Keratinocyte (primary cell): ENCODE data around the gene RBM25. TPM values are rescaled to one million over a fixed set of nuclear protein-coding genes. Genes with fewer than 3 reads are reported as not detected.
"Not testable (repeated sequence)": the region's sequence is repeated elsewhere in the genome, so short reads cannot be mapped to it uniquely, and the experiment has no call there.

Source experiments
- DNase-seq: peaks from one replicate; pipeline ENCODE4 v3.0.0-alpha.2; 2011; ENCODE audit warnings: low read depth, missing footprints, low spot score
- FAIRE-seq: peaks from 2 replicates; lab custom pipeline; 2011; peaks lifted over from hg19 to GRCh38; lab: Jason Lieb, UNC
- H2AFZ ChIP-seq: 2 replicates; pipeline ENCODE4 v1.6.0; 2012; ENCODE audit warnings: low read length, control low read depth, inconsistent platforms; ENCODE audit not compliant: control insufficient read depth
- H3K27ac ChIP-seq: 2 replicates; pipeline ENCODE4 v1.5.1; 2011; ENCODE audit warnings: low read length; ENCODE audit not compliant: control insufficient read depth, insufficient read depth
- H3K27me3 ChIP-seq: 3 replicates; pipeline ENCODE4 v1.6.0; 2011; ENCODE audit warnings: low read length; ENCODE audit not compliant: control insufficient read depth, insufficient read depth; ENCODE audit errors: extremely low read depth
- H3K36me3 ChIP-seq, 2 experiments: 2 replicates in 1 of 2; 3 replicates in 1 of 2; pipeline ENCODE4 v1.5.1; 2011; ENCODE audit warnings: low read length in 2 of 2, mild to moderate bottlenecking in 1 of 2; ENCODE audit not compliant: control insufficient read depth in 2 of 2, insufficient read depth in 2 of 2; ENCODE audit errors: extremely low read depth in 1 of 2
- H3K4me1 ChIP-seq: 3 replicates; pipeline ENCODE4 v1.5.1; 2011; ENCODE audit warnings: low read length; ENCODE audit not compliant: control insufficient read depth, insufficient read depth; ENCODE audit errors: extremely low read depth
- H3K4me2 ChIP-seq: 3 replicates; pipeline ENCODE4 v1.6.0; 2011; ENCODE audit warnings: low read depth, low read length; ENCODE audit not compliant: control insufficient read depth, insufficient read depth; ENCODE audit errors: extremely low read depth
- H3K4me3 ChIP-seq, 3 experiments: fragments of 200-600 bp in 1 of 3; sonication (generic) in 1 of 3; 2 replicates in 2 of 3; 3 replicates in 1 of 3; pipeline ENCODE4 v1.5.1; 2011 to 2016; ENCODE audit warnings: low read length in 3 of 3, mild to moderate bottlenecking in 3 of 3, control low read depth in 2 of 3, inconsistent platforms in 1 of 3, low read depth in 1 of 3, mixed read lengths in 1 of 3, mixed run types in 1 of 3, moderate library complexity in 1 of 3; ENCODE audit not compliant: control insufficient read depth in 2 of 3, insufficient read depth in 2 of 3; ENCODE audit errors: extremely low read depth in 1 of 3
- H3K79me2 ChIP-seq: 2 replicates; pipeline ENCODE4 v1.6.0; 2012; ENCODE audit warnings: low read length; ENCODE audit not compliant: control insufficient read depth, insufficient read depth
- H3K9ac ChIP-seq: 3 replicates; pipeline ENCODE4 v1.6.0; 2011; ENCODE audit warnings: low read length; ENCODE audit not compliant: control insufficient read depth, insufficient read depth; ENCODE audit errors: extremely low read depth
- H3K9me1 ChIP-seq: 3 replicates; pipeline ENCODE4 v1.6.0; 2011; ENCODE audit warnings: low read length; ENCODE audit not compliant: control insufficient read depth, insufficient read depth; ENCODE audit errors: extremely low read depth
- H3K9me3 ChIP-seq: 2 replicates; pipeline ENCODE4 v1.5.1; 2012; ENCODE audit warnings: low read depth, low read length; ENCODE audit not compliant: control insufficient read depth
- H4K20me1 ChIP-seq: 3 replicates; pipeline ENCODE4 v1.6.0; 2011; ENCODE audit warnings: low read length; ENCODE audit not compliant: control insufficient read depth, insufficient read depth; ENCODE audit errors: extremely low read depth
- CTCF ChIP-seq, 3 experiments: IDR thresholded peaks in 1 of 3; conservative IDR thresholded peaks in 1 of 3; optimal IDR thresholded peaks in 1 of 3; 2 replicates in 2 of 3; 3 replicates in 1 of 3; pipeline versions ENCODE3 to v1.5.1; 2011; ENCODE audit warnings: low read length in 3 of 3, mild to moderate bottlenecking in 3 of 3, moderate library complexity in 2 of 3, control low read depth in 1 of 3, inconsistent platforms in 1 of 3; ENCODE audit not compliant: insufficient read depth in 2 of 3; ENCODE audit errors: extremely low read depth in 1 of 3
- EZH2 ChIP-seq: IDR thresholded peaks from one replicate; pipeline ENCODE4 v1.6.1; 2012; ENCODE audit warnings: inconsistent platforms, mild to moderate bottlenecking, low read length, moderate library complexity
- dilution Hi-C: fragments of 300-500 bp; cut with MboI; formaldehyde crosslinking; loops from one replicate; pipeline ENCODE4 v1.7.0; 2020; ENCODE audit warnings: low sequenced_read_pairs; ENCODE audit not compliant: extremely low pct_ligation_motif_present
- polyA plus RNA-seq, 5 experiments: library from polyadenylated mRNA; depleted of rRNA in 3 of 5; stranded (reverse) in 3 of 5; stranded (forward) in 1 of 5; unstranded in 1 of 5; fragments of >200 nt; gene quantifications; 1 replicate in 1 of 5; 2 replicates in 3 of 5; 3 replicates in 1 of 5; pipeline versions ENCODE4 v1.2.1 to v1.2.3, GENCODE V29; 2011 to 2012; ENCODE audit warnings: missing spikeins in 2 of 5, low read depth in 1 of 5, low replicate concordance in 1 of 5

RBM25 gene
- polyA plus RNA-seq, 1 donor (not counting 4 experiments of a cell fraction or from before 2014, with no cell fraction given) = 47.4 TPM

- Histone ChIP-seq H3K27me3 (no peaks in the 10 kb centered on the region), H3K4me1 (peaks cover 6% of the 10 kb centered on the region), H4K20me1 (no peaks in the 10 kb centered on the region), H2AFZ (no peak overlapping the region), H3K4me2 (no peak overlapping the region), H3K9me3 (no peaks in the 10 kb centered on the region), H3K27ac (no peak overlapping the region), H3K9ac (no peak overlapping the region), H3K9me1 (no peaks in the 10 kb centered on the region), H3K79me2 (no peaks in the 10 kb centered on the region), H3K4me3 (no peak overlapping the region), H3K36me3 (peaks cover 20% of the 10 kb centered on the region in 2 experiments)
- FAIRE-seq (no peak), DNase-seq (no peak)
- TF ChIP-seq EZH2 (no peak), CTCF (optimal IDR thresholded peaks at IDR 0.05 in 1 of 3, IDR thresholded peaks at IDR 0.05 in 1 of 3, conservative IDR thresholded peaks at IDR 0.05 in 1 of 3; ENCODE audit: extremely low read depth in 1 of 3, insufficient read depth in 2 of 3, low read length in 3 of 3) (no peak)
- dilution Hi-C loops = no loop called here
Measured at GRCh38 chr14:73168274-73168673, 109.9 kb downstream of the RBM25 start.

GRCh38 chr14:73168691-73169090 lies 110.4 kb downstream of the RBM25 start:
- FAIRE-seq (no peak), DNase-seq (no peak)
- dilution Hi-C loops = no loop called here
- peaks cover 6% of the 10 kb centered on the region for H3K4me1 ChIP-seq
- H3K36me3 ChIP-seq = peaks cover 20% of the 10 kb centered on the region in 2 experiments
- H3K27me3 ChIP-seq = no peaks in the 10 kb centered on the region
- no peaks in the 10 kb centered on the region for H4K20me1 ChIP-seq
- no peaks in the 10 kb centered on the region for H3K9me1 ChIP-seq
- no peak overlapping the region for H2AFZ ChIP-seq
- no peak overlapping the region for H3K4me3 ChIP-seq
- no peaks in the 10 kb centered on the region for H3K79me2 ChIP-seq
- no peak overlapping the region for H3K9ac ChIP-seq
- H3K9me3 ChIP-seq = no peaks in the 10 kb centered on the region
- no peak overlapping the region for H3K27ac ChIP-seq
- no peak for TF ChIP-seq EZH2
- no peak for TF ChIP-seq CTCF (optimal IDR thresholded peaks at IDR 0.05 in 1 of 3, IDR thresholded peaks at IDR 0.05 in 1 of 3, conservative IDR thresholded peaks at IDR 0.05 in 1 of 3; ENCODE audit: extremely low read depth in 1 of 3, insufficient read depth in 2 of 3, low read length in 3 of 3)
- H3K4me2 ChIP-seq = no peak overlapping the region

- FAIRE-seq, H3K27ac ChIP-seq, H3K9ac ChIP-seq, H4K20me1 ChIP-seq, H3K4me2 ChIP-seq, H3K79me2 ChIP-seq, H3K9me1 ChIP-seq, H3K4me1 ChIP-seq, H2AFZ ChIP-seq, H3K4me3 ChIP-seq, dilution Hi-C loops, H3K9me3 ChIP-seq, H3K27me3 ChIP-seq, DNase-seq: not testable (repeated sequence)
- H3K36me3 ChIP-seq = peaks cover 25 to 31% of the 10 kb centered on the region in 2 experiments
Measured at GRCh38 chr14:73169855-73170254, 111.5 kb downstream of the RBM25 start.
